K562 (cell line): ENCODE measurements around the gene HECW1. TPM values are rescaled to one million over a fixed set of nuclear protein-coding genes. Genes with fewer than 3 reads are reported as not detected.

Experiments used
- ATAC-seq: fragments of 200-7000 bp; cut with Tn5 transposase; 3 replicates; pipeline ENCODE4 v1.9.1; 2020; ENCODE audit warnings: moderate library complexity
- BruUV-seq: library from RNA; stranded (reverse); fragments of 400-500 nt; replicated peaks from 2 replicates; lab custom pipeline; 2021; lab: Mats Ljungman, UMichigan
- CTCF ChIA-PET: fragments of 300-600 bp; formaldehyde crosslinking; extraction: SDS; loops from one replicate; lab custom pipeline; 2021; ENCODE audit warnings: low intra/inter-chr PET ratio; lab: Yijun Ruan, JAX
- POLR2A ChIA-PET: fragments of 300-600, 350-650 bp; sonication (Branson Sonifier 250); formaldehyde crosslinking; extraction: SDS; loops from one replicate; lab custom pipeline; 2021; ENCODE audit warnings: antibody characterized with exemption, inconsistent platforms; lab: Yijun Ruan, JAX
- DNase-seq, 4 experiments: peaks; one replicate each; pipeline versions ENCODE4 v3.0.0 to v3.0.0-alpha.2; 2011 to 2018; ENCODE audit warnings: low spot score in 3 of 4, mixed read lengths in 3 of 4; ENCODE audit errors: extremely low read depth in 1 of 4
- FAIRE-seq: peaks from 2 replicates; lab custom pipeline; 2011; peaks lifted over from hg19 to GRCh38; lab: Jason Lieb, UNC
- H2AFZ ChIP-seq: 2 replicates; pipeline ENCODE4 v1.6.0; 2011; ENCODE audit warnings: low read depth, low read length, control low read depth, inconsistent platforms
- H3K27ac ChIP-seq: fragments of 200-600 bp; 3 replicates; pipeline ENCODE4 v1.8.0; 2011; ENCODE audit warnings: low read depth, mild to moderate bottlenecking, control low read depth, inconsistent platforms, low read length, moderate library complexity, mixed read lengths; ENCODE audit errors: extremely low read depth
- H3K27me3 ChIP-seq, 2 experiments: fragments of 300-600 bp in 1 of 2; 2 replicates in 1 of 2; 3 replicates in 1 of 2; pipeline versions ENCODE4 v1.6.0 to v1.8.0; 2011; ENCODE audit warnings: inconsistent platforms in 2 of 2, low read length in 2 of 2, mild to moderate bottlenecking in 1 of 2, mixed read lengths in 1 of 2, moderate library complexity in 1 of 2; ENCODE audit not compliant: control insufficient read depth in 2 of 2, insufficient read depth in 2 of 2
- H3K36me3 ChIP-seq: fragments of 300-600 bp; 3 replicates; pipeline ENCODE4 v1.8.0; 2011; ENCODE audit warnings: mild to moderate bottlenecking, low read length, inconsistent platforms; ENCODE audit not compliant: control insufficient read depth, insufficient read depth
- H3K4me1 ChIP-seq, 2 experiments: fragments of 200-600 bp in 1 of 2; replicated peaks in 1 of 2; 2 replicates in 1 of 2; 3 replicates in 1 of 2; pipeline versions ENCODE4 v1.5.1 to v1.8.0; 2011; ENCODE audit warnings: inconsistent platforms in 2 of 2, low read length in 2 of 2, mild to moderate bottlenecking in 1 of 2, mixed read lengths in 1 of 2, moderate library complexity in 1 of 2; ENCODE audit not compliant: control insufficient read depth in 2 of 2, insufficient read depth in 2 of 2
- H3K4me2 ChIP-seq: 2 replicates; pipeline ENCODE4 v1.6.1; 2011; ENCODE audit warnings: low read length, control low read depth, inconsistent platforms, mixed read lengths; ENCODE audit not compliant: insufficient read depth
- H3K4me3 ChIP-seq: fragments of 200-600 bp; sonication (generic), shearing (Covaris generic); 2 replicates; pipeline ENCODE4 v1.5.1; 2016; ENCODE audit warnings: control low read depth, inconsistent platforms
- H3K79me2 ChIP-seq: fragments of 200-600 bp; 3 replicates; pipeline ENCODE4 v1.8.0; 2011; ENCODE audit warnings: low read length, inconsistent platforms; ENCODE audit not compliant: control insufficient read depth, insufficient read depth
- H3K9ac ChIP-seq, 2 experiments: 2 replicates each; pipeline versions ENCODE4 v1.6.0 to v1.6.1; 2011; ENCODE audit warnings: low read depth in 2 of 2, low read length in 2 of 2, control low read depth in 1 of 2, inconsistent platforms in 1 of 2, mild to moderate bottlenecking in 1 of 2, mixed read lengths in 1 of 2; ENCODE audit not compliant: insufficient read depth in 1 of 2
- H3K9me1 ChIP-seq: one replicate; pipeline ENCODE4 v1.6.0; 2011; ENCODE audit warnings: inconsistent platforms, mild to moderate bottlenecking, low read length, moderate library complexity; ENCODE audit not compliant: control insufficient read depth, insufficient read depth
- H3K9me3 ChIP-seq: replicated peaks from 2 replicates; pipeline ENCODE4 v1.5.1; 2011; ENCODE audit warnings: low read depth, low read length, inconsistent platforms; ENCODE audit not compliant: control insufficient read depth, insufficient read depth
- H4K20me1 ChIP-seq: replicated peaks from 2 replicates; pipeline ENCODE4 v1.6.1; 2011; ENCODE audit warnings: low read length, inconsistent platforms, mixed read lengths; ENCODE audit not compliant: control insufficient read depth, insufficient read depth
- ATF3 ChIP-seq, 2 experiments: fragments of 450-650 bp in 1 of 2; sonication (generic) in 1 of 2; formaldehyde crosslinking in 1 of 2; IDR thresholded peaks in 1 of 2; conservative IDR thresholded peaks in 1 of 2; 2 replicates each; pipeline versions ENCODE4 v1.6.1 to v1.8.1; 2016 to 2023; ENCODE audit warnings: mild to moderate bottlenecking in 2 of 2, moderate library complexity in 2 of 2, inconsistent platforms in 1 of 2, missing genetic modification reagents in 1 of 2
- ATF4 ChIP-seq: fragments of 450-650 bp; formaldehyde crosslinking; IDR thresholded peaks from 2 replicates; pipeline ENCODE4 v1.4.0; 2022; ENCODE audit warnings: mild to moderate bottlenecking, moderate library complexity
- CBFA2T3 ChIP-seq: fragments of 450-650 bp; IDR thresholded peaks from 2 replicates; pipeline ENCODE4 v1.6.1; 2017
- CBX3 ChIP-seq, 2 experiments: IDR thresholded peaks; 1 replicate in 1 of 2; 2 replicates in 1 of 2; pipeline ENCODE4 v1.6.1; 2012; ENCODE audit warnings: inconsistent platforms in 2 of 2, low read length in 2 of 2, borderline replicate concordance in 1 of 2, control low read depth in 1 of 2
- FOXA3 ChIP-seq, 2 experiments: fragments of 450-650 bp in 1 of 2; sonication (generic) in 1 of 2; formaldehyde crosslinking; IDR thresholded peaks in 1 of 2; conservative IDR thresholded peaks in 1 of 2; 2 replicates each; pipeline versions ENCODE4 v1.4.0 to v1.8.0; 2020 to 2022; ENCODE audit warnings: mild to moderate bottlenecking in 2 of 2, missing genetic modification reagents in 1 of 2
- MAFG ChIP-seq: fragments of 450-650 bp; conservative IDR thresholded peaks from 2 replicates; pipeline ENCODE4 v1.6.1; 2016; ENCODE audit warnings: missing genetic modification characterization, missing compliant biosample characterization
- TCF3 ChIP-seq: sonication (generic); formaldehyde crosslinking; IDR thresholded peaks from 2 replicates; pipeline ENCODE4 v1.4.0; 2020; ENCODE audit warnings: mild to moderate bottlenecking, missing genetic modification reagents
- ZNF316 ChIP-seq: fragments of 450-650 bp; IDR thresholded peaks from 2 replicates; pipeline ENCODE4 v1.6.1; 2016
- ZNF583 ChIP-seq: fragments of 250-450 bp; sonication (Bioruptor Pico); IDR thresholded peaks from 2 replicates; pipeline ENCODE4 v1.4.0; 2020
- ZNF589 ChIP-seq: fragments of 200-800 bp; sonication (Bioruptor generic); IDR thresholded peaks from 2 replicates; pipeline ENCODE4 v1.6.1; 2016; ENCODE audit warnings: low read depth, missing genetic modification characterization, missing compliant biosample characterization
- WGBS: fragments of 100-300 bp; shearing (Covaris generic); methylation state at CpG from one replicate; pipeline ENCODE4 v1.1.6; 2016; ENCODE audit warnings: low coverage, mixed read lengths; ENCODE audit not compliant: insufficient coverage; ENCODE audit errors: missing lambda C conversion rate; 5-methylcytosine and 5-hydroxymethylcytosine counted together
- in situ Hi-C: fragments of 300-500 bp; cut with MboI; formaldehyde crosslinking; loops from 4 replicates; pipeline ENCODE4 v1.15.0; 2018; ENCODE audit warnings: inconsistent platforms, mixed read lengths
- intact Hi-C: fragments of 100-400 bp; cut with micrococcal nuclease; formaldehyde crosslinking; loops from 2 replicates; pipeline ENCODE4 v1.14.2; 2022
- polyA plus RNA-seq, 8 experiments: library from polyadenylated mRNA; depleted of rRNA in 4 of 8; stranded (reverse) in 5 of 8; unstranded in 3 of 8; fragments of >200 nt; fragmentation: Nextera tagmentation in 2 of 8; fragmentation: Illumina TruSeq in 1 of 8; extraction: Ambion mirVana in 2 of 8; extraction: Trizol in 1 of 8; gene quantifications; 2 replicates each; pipeline versions ENCODE4 v1.2.1 to v1.2.3, GENCODE V29; 2011 to 2014; ENCODE audit warnings: inconsistent platforms in 1 of 8, missing spikeins in 1 of 8
- total RNA-seq, 7 experiments: library from RNA; depleted of rRNA in 6 of 7; stranded (reverse); fragments of >200 nt in 6 of 7; fragmentation: Illumina TruSeq in 2 of 7; extraction: Trizol in 2 of 7; gene quantifications; 2 replicates each; pipeline versions ENCODE4 v1.2.1 to v1.2.3, GENCODE V29; 2011 to 2021; ENCODE audit warnings: low replicate concordance in 1 of 7

HECW1 gene
- total and polyA plus RNA-seq, 9 of the 15 experiments (the other 6 are each of a cell fraction or from before 2014, with no cell fraction given) = 0.07 to 0.31 (median 0.13) TPM; not detected in 4

- intact Hi-C loops (no loop called here), in situ Hi-C loops (no loop called here)
- WGBS = 5% methylated on average over 3 of the region's 3 CpGs
- no peaks in the 10 kb centered on the region for H3K9me3 ChIP-seq
- ChIA-PET CTCF (no interaction called here), POLR2A (no interaction called here)
- ATAC-seq = no peak
- H3K36me3 ChIP-seq = no peaks in the 10 kb centered on the region
- no peaks in the 10 kb centered on the region for H3K9me1 ChIP-seq
- FAIRE-seq = no peak
- H2AFZ ChIP-seq = no peak overlapping the region
- H3K79me2 ChIP-seq = no peaks in the 10 kb centered on the region
- TF ChIP-seq FOXA3 (CRISPR knock-in tag; conservative IDR thresholded peaks at IDR 0.05 in 1 of 2, IDR thresholded peaks at IDR 0.05 in 1 of 2) (no peak), ZNF589 (CRISPR knock-in tag) (no peak), ZNF316 (peak; percentile 63), CBX3 (IDR thresholded peaks at IDR 0.05; ENCODE audit: borderline replicate concordance in 1 of 2, low read length in 2 of 2) (no peak), TCF3 (CRISPR knock-in tag) (no peak), MAFG (tag) (0 out of 2 replicates have a peak, but pooled peaks have one; percentile 13), ATF3 (IDR thresholded peaks at IDR 0.05) (no peak), ATF3 (CRISPR knock-in tag; conservative IDR thresholded peaks at IDR 0.05) (no peak), ATF4 (no peak), ZNF583 (CRISPR knock-in tag) (no peak), CBFA2T3 (peak; percentile 32; the same call in 1 of the 2 replicates)
- no peaks in the 10 kb centered on the region for H3K4me1 ChIP-seq
- H3K4me3 ChIP-seq = no peak overlapping the region
- no peak for DNase-seq
- H4K20me1 ChIP-seq = no peaks in the 10 kb centered on the region
- H3K27me3 ChIP-seq = peaks cover 0 to 5% of the 10 kb centered on the region in 2 experiments; a peak in 3 of 5 replicates
- no TSS peak for BruUV-seq
- no peak overlapping the region for H3K27ac ChIP-seq
- no peak overlapping the region for H3K4me2 ChIP-seq
- no peak overlapping the region for H3K9ac ChIP-seq
These were observed 17.9 kb downstream of the HECW1 start for GRCh38 chr7:43130347-43130746.
